ENCODE data around the gene FAM81A. TPM values are rescaled to one million over a fixed set of nuclear protein-coding genes. Genes with fewer than 3 reads are reported as not detected.
"Not testable (repeated sequence)": the region's sequence is repeated elsewhere in the genome, so short reads cannot be mapped to it uniquely, and the experiment has no call there.

Gene FAM81A
- total RNA-seq, 5 donors from 2014 or later (not counting 1 experiment from before 2014, with no cell fraction given), result 0.37 to 0.39 TPM; not detected in 3

DNA sequence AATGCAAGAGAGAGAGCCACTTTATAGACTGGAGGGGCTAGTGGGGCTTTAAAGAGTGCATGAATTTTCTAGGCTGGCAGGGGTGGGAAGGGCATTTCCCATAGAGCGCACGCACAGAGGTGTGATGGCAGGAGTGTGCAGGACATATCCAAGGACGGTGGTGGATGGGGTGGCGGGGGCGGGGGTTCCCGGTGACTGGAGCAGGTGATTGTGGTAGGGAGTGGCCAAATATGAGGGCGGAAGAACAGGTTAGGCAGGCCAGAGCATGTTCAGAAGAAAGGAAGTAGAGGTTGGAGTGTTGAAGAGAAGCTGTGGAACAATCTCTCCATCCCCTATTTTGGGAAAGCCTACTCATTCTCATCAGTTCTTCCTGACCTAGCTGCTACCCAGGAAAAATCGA is 18.1 kb downstream of the FAM81A start:
- 85% methylated on average over 4 of the region's 8 CpGs for WGBS (ENCODE audit: insufficient coverage)
- POLR2A ChIA-PET, result no interaction called here
- no peaks in the 10 kb centered on the region for H3K36me3 Mint-ChIP-seq

DNA sequence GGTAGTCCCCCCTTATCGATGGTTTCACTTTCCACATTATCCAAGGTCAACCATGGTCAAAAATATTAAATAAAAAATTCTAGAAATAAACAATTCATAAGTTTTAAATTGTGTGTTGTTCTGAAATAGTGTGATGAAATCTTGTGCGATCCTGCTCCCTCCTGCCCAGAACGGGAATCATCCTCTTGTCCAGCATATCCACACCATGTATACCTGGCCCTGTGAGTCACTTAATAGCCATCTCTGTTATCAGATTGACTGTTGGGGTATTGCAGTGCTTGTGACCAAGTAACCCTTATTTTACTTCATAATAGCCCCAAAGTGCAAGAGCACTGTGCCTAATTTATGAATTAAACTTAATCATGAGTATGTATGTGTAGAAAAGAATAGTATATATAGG is 19.1 kb downstream of the FAM81A start:
- no CpG with 5 or more reads among the region's 3 CpGs for WGBS (ENCODE audit: insufficient coverage)
- no peak for DNase-seq
- Histone ChIP-seq H3K27ac (ENCODE audit: low read length) (no peak overlapping the region), H3K4me1 (ENCODE audit: control insufficient read depth in 1 of 2, extremely low read depth in 1 of 2, insufficient read depth in 2 of 2, low read length in 2 of 2) (no peaks in the 10 kb centered on the region), H3K9me3 (no peaks in the 10 kb centered on the region), H3K4me3 (ENCODE audit: control insufficient read depth in 1 of 2, extremely low read depth in 1 of 2, low read length in 1 of 2) (no peak overlapping the region), H3K27me3 (replicated peaks in 1 of 2; ENCODE audit: control insufficient read depth in 2 of 2, extremely low read depth in 1 of 2, insufficient read depth in 2 of 2, low read length in 1 of 2) (no peaks in the 10 kb centered on the region), H3K36me3 (ENCODE audit: control insufficient read depth in 2 of 2, extremely low read depth in 1 of 2, insufficient read depth in 1 of 2, low read length in 1 of 2) (no peaks in the 10 kb centered on the region)
- ChIA-PET CTCF (no interaction called here), POLR2A (no interaction called here)
- no peaks in the 10 kb centered on the region for H3K4me1 Mint-ChIP-seq
- no peak overlapping the region for H3K27ac Mint-ChIP-seq
- H3K27me3 Mint-ChIP-seq, result peaks cover 1 to 4% of the 10 kb centered on the region in 2 donors
- H3K36me3 Mint-ChIP-seq, result peaks cover 3% of the 10 kb centered on the region
- no peak for ATAC-seq (replicated peaks in 1 of 4)
- no peak overlapping the region for H3K4me3 Mint-ChIP-seq
- H3K9me3 Mint-ChIP-seq, result peaks cover 0 to 5% (median 3%) of the 10 kb centered on the region in 3 donors

More for the DNA sequence above, 18.1 kb downstream of the FAM81A start:
- H3K27me3 ChIP-seq (replicated peaks in 1 of 2; ENCODE audit: control insufficient read depth in 2 of 2, extremely low read depth in 1 of 2, insufficient read depth in 2 of 2, low read length in 1 of 2), result no peaks in the 10 kb centered on the region
- no peak overlapping the region for H3K4me3 ChIP-seq (ENCODE audit: control insufficient read depth in 1 of 2, extremely low read depth in 1 of 2, low read length in 1 of 2)
- Mint-ChIP-seq H3K4me1 (no peaks in the 10 kb centered on the region), H3K27ac (no peak overlapping the region), H3K9me3 (no peaks in the 10 kb centered on the region), H3K4me3 (no peak overlapping the region), H3K27me3 (peaks cover 0 to 8% of the 10 kb centered on the region in 2 donors)
- H3K9me3 ChIP-seq, result no peaks in the 10 kb centered on the region
- no peak overlapping the region for H3K27ac ChIP-seq (ENCODE audit: low read length)
- H3K36me3 ChIP-seq (ENCODE audit: control insufficient read depth in 2 of 2, extremely low read depth in 1 of 2, insufficient read depth in 1 of 2, low read length in 1 of 2), result no peaks in the 10 kb centered on the region
- ATAC-seq (replicated peaks in 1 of 4) (no peak), DNase-seq (no peak)
- no peaks in the 10 kb centered on the region for H3K4me1 ChIP-seq (ENCODE audit: control insufficient read depth in 1 of 2, extremely low read depth in 1 of 2, insufficient read depth in 2 of 2, low read length in 2 of 2)
- CTCF ChIA-PET, result no interaction called here

DNA sequence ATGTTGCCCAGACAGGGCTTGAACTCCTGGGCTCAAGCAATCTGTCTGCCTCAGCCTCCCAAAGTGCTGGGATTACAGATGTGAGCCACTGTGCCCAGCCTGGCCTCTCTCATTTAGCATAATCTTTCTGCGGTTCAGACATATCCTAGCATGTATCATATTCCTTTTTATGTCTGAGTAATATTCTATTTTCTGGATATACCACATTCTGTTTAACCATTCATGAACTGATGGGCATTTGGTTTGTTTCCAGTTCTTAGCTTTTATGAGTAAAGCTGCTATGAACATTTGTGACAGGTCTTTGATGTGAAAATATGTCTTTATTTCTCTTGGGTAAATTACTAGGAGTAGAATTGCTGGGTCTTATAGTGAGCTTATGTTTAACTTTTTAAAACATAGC is 23.5 kb downstream of the FAM81A start:
- Mint-ChIP-seq H3K27ac (no peak overlapping the region), H3K4me3 (no peak overlapping the region), H3K4me1 (no peaks in the 10 kb centered on the region), H3K9me3 (peaks cover 0 to 16% (median 3%) of the 10 kb centered on the region in 3 donors), H3K27me3 (peaks cover 0 to 1% of the 10 kb centered on the region in 2 donors), H3K36me3 (peaks cover 3% of the 10 kb centered on the region)
- Histone ChIP-seq H3K36me3 (ENCODE audit: control insufficient read depth in 2 of 2, extremely low read depth in 1 of 2, insufficient read depth in 1 of 2, low read length in 1 of 2) (no peaks in the 10 kb centered on the region), H3K4me1 (ENCODE audit: control insufficient read depth in 1 of 2, extremely low read depth in 1 of 2, insufficient read depth in 2 of 2, low read length in 2 of 2) (no peaks in the 10 kb centered on the region), H3K4me3 (ENCODE audit: control insufficient read depth in 1 of 2, extremely low read depth in 1 of 2, low read length in 1 of 2) (no peak overlapping the region), H3K27me3 (replicated peaks in 1 of 2; ENCODE audit: control insufficient read depth in 2 of 2, extremely low read depth in 1 of 2, insufficient read depth in 2 of 2, low read length in 1 of 2) (no peaks in the 10 kb centered on the region), H3K9me3 (no peaks in the 10 kb centered on the region), H3K27ac (ENCODE audit: low read length) (no peak overlapping the region)
- ATAC-seq (replicated peaks in 1 of 4), result no peak
- WGBS (ENCODE audit: insufficient coverage), result no CpG with 5 or more reads among the region's 1 CpG
- ChIA-PET POLR2A (no interaction called here), CTCF (no interaction called here)
- no peak for DNase-seq

DNA sequence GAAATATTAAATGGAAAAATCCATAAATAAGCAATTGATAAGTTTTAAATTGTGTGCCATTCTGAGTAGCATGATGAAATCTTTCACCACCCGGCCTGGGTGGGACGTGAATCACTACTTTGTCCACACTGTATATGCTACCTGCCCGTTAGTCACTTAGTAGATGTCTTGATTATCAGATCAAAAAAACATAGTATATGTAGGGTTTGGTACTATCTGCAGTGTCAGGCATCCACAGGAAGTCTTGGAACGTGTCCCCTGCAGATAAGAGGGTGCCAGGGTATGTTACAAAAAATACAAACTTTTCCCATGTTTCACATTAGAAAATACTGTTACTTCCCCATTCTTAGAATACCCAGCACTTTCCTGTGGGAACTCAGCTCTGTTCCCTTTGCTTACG is 35.2 kb downstream of the FAM81A start:
- Mint-ChIP-seq H3K27me3 (peaks cover 18 to 22% of the 10 kb centered on the region in 2 donors), H3K36me3 (no peaks in the 10 kb centered on the region), H3K9me3 (no peaks in the 10 kb centered on the region), H3K4me3 (no peak overlapping the region), H3K4me1 (no peaks in the 10 kb centered on the region), H3K27ac (no peak overlapping the region)
- ChIA-PET CTCF (no interaction called here), POLR2A (no interaction called here)
- no CpG with 5 or more reads among the region's 5 CpGs for WGBS (ENCODE audit: insufficient coverage)
- H3K4me3 ChIP-seq (ENCODE audit: control insufficient read depth in 1 of 2, extremely low read depth in 1 of 2, low read length in 1 of 2), result no peak overlapping the region
- no peak for ATAC-seq (replicated peaks in 1 of 4)
- DNase-seq, result no peak
- no peaks in the 10 kb centered on the region for H3K4me1 ChIP-seq (ENCODE audit: control insufficient read depth in 1 of 2, extremely low read depth in 1 of 2, insufficient read depth in 2 of 2, low read length in 2 of 2)
- no peaks in the 10 kb centered on the region for H3K9me3 ChIP-seq
- no peaks in the 10 kb centered on the region for H3K36me3 ChIP-seq (ENCODE audit: control insufficient read depth in 2 of 2, extremely low read depth in 1 of 2, insufficient read depth in 1 of 2, low read length in 1 of 2)
- peaks cover 0 to 2% of the 10 kb centered on the region in 2 experiments for H3K27me3 ChIP-seq (replicated peaks in 1 of 2; ENCODE audit: control insufficient read depth in 2 of 2, extremely low read depth in 1 of 2, insufficient read depth in 2 of 2, low read length in 1 of 2)
- H3K27ac ChIP-seq (ENCODE audit: low read length), result no peak overlapping the region

DNA sequence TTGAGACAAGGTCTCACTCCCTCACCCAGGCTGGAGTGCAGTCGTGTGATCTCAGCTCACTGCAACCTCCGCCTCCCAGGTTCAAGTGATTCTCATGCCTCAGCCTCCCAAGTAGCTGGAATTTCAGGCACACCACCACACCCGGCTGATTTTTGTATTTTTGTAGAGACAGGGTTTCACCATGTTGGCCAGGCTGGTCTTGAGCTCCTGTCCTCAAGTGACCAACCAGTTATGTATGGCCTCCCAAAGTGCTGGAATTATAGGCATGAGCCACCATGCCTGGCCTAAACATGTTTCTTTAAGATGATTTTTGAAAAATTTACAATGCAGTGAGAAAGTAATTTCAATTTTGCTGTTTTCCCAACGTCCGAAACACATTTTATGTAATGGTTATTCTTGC is 37.2 kb downstream of the FAM81A start:
- ATAC-seq (replicated peaks in 1 of 4); DNase-seq; H3K9me3 ChIP-seq; POLR2A ChIA-PET; H3K4me3 ChIP-seq (ENCODE audit: control insufficient read depth in 1 of 2, extremely low read depth in 1 of 2, low read length in 1 of 2); H3K4me1 ChIP-seq (ENCODE audit: control insufficient read depth in 1 of 2, extremely low read depth in 1 of 2, insufficient read depth in 2 of 2, low read length in 2 of 2); H3K4me1 Mint-ChIP-seq; H3K27me3 ChIP-seq (replicated peaks in 1 of 2; ENCODE audit: control insufficient read depth in 2 of 2, extremely low read depth in 1 of 2, insufficient read depth in 2 of 2, low read length in 1 of 2); H3K36me3 Mint-ChIP-seq; H3K4me3 Mint-ChIP-seq; H3K27ac ChIP-seq (ENCODE audit: low read length); H3K27ac Mint-ChIP-seq; H3K36me3 ChIP-seq (ENCODE audit: control insufficient read depth in 2 of 2, extremely low read depth in 1 of 2, insufficient read depth in 1 of 2, low read length in 1 of 2); H3K9me3 Mint-ChIP-seq: not testable (repeated sequence)
- 100% methylated on average over 1 of the region's 5 CpGs for WGBS (ENCODE audit: insufficient coverage)
- H3K27me3 Mint-ChIP-seq, result peaks cover 16 to 29% of the 10 kb centered on the region in 2 donors
- CTCF ChIA-PET, result interaction anchor here in 1 of 2 donors (0.6 kb wide), 1 partner anchor 61 kb away, joined by 3 read pairs; no protein-coding TSS in a partner anchor

DNA sequence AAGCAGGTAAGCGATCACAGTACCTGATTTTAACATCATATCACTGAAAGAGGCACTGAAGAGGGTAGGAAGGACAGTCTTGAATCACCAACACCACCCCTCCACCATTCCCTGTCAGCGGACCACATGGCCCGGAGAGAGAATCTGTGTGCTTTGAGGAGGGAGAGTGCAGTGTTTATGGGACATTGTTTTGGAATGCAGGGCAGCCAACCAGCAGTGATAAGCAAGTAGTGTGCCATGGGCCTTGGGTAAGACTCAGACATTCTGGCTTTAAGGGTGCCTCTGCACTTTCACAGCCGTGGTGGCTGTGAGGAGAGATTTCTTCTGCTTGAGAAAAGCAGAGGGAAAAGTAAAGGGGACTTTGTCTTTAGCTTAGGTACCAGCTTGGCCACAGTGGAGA is 46.4 kb downstream of the FAM81A start:
- Histone ChIP-seq H3K36me3 (ENCODE audit: control insufficient read depth in 2 of 2, extremely low read depth in 1 of 2, insufficient read depth in 1 of 2, low read length in 1 of 2) (no peaks in the 10 kb centered on the region), H3K9me3 (no peaks in the 10 kb centered on the region), H3K4me3 (ENCODE audit: control insufficient read depth in 1 of 2, extremely low read depth in 1 of 2, low read length in 1 of 2) (no peak overlapping the region), H3K27me3 (replicated peaks in 1 of 2; ENCODE audit: control insufficient read depth in 2 of 2, extremely low read depth in 1 of 2, insufficient read depth in 2 of 2, low read length in 1 of 2) (peaks cover 0 to 9% of the 10 kb centered on the region in 2 experiments), H3K4me1 (ENCODE audit: control insufficient read depth in 1 of 2, extremely low read depth in 1 of 2, insufficient read depth in 2 of 2, low read length in 2 of 2) (peaks cover 0 to 5% of the 10 kb centered on the region in 2 experiments), H3K27ac (ENCODE audit: low read length) (no peak overlapping the region)
- ATAC-seq (replicated peaks in 1 of 4), result no peak
- Mint-ChIP-seq H3K4me3 (no peak overlapping the region), H3K9me3 (no peaks in the 10 kb centered on the region), H3K27ac (no peak overlapping the region), H3K27me3 (peaks cover 5 to 6% of the 10 kb centered on the region in 2 donors), H3K4me1 (no peaks in the 10 kb centered on the region), H3K36me3 (no peaks in the 10 kb centered on the region)
- WGBS (ENCODE audit: insufficient coverage), result 86% methylated on average over 1 of the region's 4 CpGs
- ChIA-PET CTCF (no interaction called here), POLR2A (no interaction called here)
- DNase-seq, result no peak

DNA sequence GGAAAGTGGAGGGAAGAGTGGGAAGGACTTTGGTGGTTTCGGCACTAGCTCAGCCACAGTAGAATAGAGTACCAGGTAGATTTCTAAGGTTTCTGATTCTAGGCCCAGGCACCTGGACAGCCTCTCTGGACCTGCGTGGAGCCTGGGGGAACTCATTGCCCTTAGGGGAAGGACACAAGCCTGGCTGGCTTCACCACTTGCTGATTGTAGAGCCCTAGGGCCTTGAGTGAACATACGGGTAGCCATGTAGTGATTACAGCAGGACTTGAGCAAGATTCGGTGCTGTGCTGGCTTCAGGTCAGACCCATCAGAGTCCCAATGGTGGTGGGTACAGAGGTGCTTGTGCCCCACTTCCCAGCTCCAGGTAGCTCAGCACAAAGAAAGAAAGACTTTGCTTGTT is 47.0 kb downstream of the FAM81A start:
- 97% methylated on average over 3 of the region's 4 CpGs for WGBS (ENCODE audit: insufficient coverage)
- H3K36me3 ChIP-seq (ENCODE audit: control insufficient read depth in 2 of 2, extremely low read depth in 1 of 2, insufficient read depth in 1 of 2, low read length in 1 of 2), result no peaks in the 10 kb centered on the region
- peaks cover under 1 to 4% of the 10 kb centered on the region in 2 donors for H3K27me3 Mint-ChIP-seq
- no peaks in the 10 kb centered on the region for H3K9me3 ChIP-seq
- no peak overlapping the region for H3K27ac Mint-ChIP-seq
- no peaks in the 10 kb centered on the region for H3K9me3 Mint-ChIP-seq
- H3K4me3 ChIP-seq (ENCODE audit: control insufficient read depth in 1 of 2, extremely low read depth in 1 of 2, low read length in 1 of 2), result no peak overlapping the region
- no peak overlapping the region for H3K27ac ChIP-seq (ENCODE audit: low read length)
- H3K36me3 Mint-ChIP-seq, result no peaks in the 10 kb centered on the region
- DNase-seq, result no peak
- POLR2A ChIA-PET, result no interaction called here
- H3K27me3 ChIP-seq (replicated peaks in 1 of 2; ENCODE audit: control insufficient read depth in 2 of 2, extremely low read depth in 1 of 2, insufficient read depth in 2 of 2, low read length in 1 of 2), result peaks cover 0 to 6% of the 10 kb centered on the region in 2 experiments
- CTCF ChIA-PET, result no interaction called here
- no peaks in the 10 kb centered on the region for H3K4me1 Mint-ChIP-seq
- no peak overlapping the region for H3K4me3 Mint-ChIP-seq
- peaks cover 0 to 5% of the 10 kb centered on the region in 2 experiments for H3K4me1 ChIP-seq (ENCODE audit: control insufficient read depth in 1 of 2, extremely low read depth in 1 of 2, insufficient read depth in 2 of 2, low read length in 2 of 2)
- no peak for ATAC-seq (replicated peaks in 1 of 4)

All from T-cell (primary cell).